GM13976 (cell line): ENCODE results near the gene LRCOL1.

Experiments used
- DNase-seq: peaks from one replicate; pipeline ENCODE4 v3.0.0; 2012; ENCODE audit warnings: low spot score
- in situ Hi-C: fragments of 300-500 bp; cut with MboI; formaldehyde crosslinking; loops from one replicate; pipeline ENCODE4 v1.12.0; 2022; ENCODE audit warnings: low sequenced_read_pairs, mixed read lengths, inconsistent platforms; ENCODE audit not compliant: unreplicated experiment
- TF ChIP-seq, protein P1 (sequence below): IDR thresholded peaks from 2 replicates; pipeline ENCODE4 v1.5.1; 2012; ENCODE audit warnings: borderline replicate concordance, mild to moderate bottlenecking; ENCODE audit not compliant: insufficient read depth; ENCODE audit errors: extremely low read depth, missing control alignments, control extremely low read depth

Gene LRCOL1

DNA sequence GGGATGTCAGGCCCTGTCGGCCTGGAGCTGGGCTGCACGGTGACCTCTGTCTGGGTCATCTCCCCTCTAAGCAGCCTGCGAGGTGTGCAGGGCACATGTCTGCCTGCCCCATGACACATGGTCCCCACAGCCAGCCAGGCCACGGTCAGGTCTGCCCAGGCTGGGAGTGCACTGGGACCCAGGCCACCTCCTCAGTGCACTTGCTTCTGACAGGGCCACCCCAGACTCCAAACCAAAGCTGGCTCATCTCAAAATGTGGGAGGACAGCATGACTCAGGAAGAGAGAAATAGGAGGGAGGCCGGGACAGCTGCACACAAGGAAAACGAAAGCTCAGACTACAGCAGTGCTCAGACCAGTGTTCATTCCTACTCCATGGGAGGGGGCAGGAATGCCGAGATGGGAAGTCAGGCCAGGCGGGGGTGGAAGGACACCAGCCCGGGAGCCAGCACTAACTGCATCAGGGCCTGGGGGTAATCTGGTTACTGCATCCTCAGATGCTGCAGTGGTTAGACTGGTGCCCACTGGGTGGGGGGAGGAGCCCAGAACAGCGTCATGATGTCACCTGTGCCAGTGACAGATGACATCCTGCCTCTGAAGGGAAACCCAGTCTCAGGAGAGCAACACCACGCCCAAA, 12.2 kb upstream of the LRCOL1 start:
- TF ChIP-seq, protein P1, sequence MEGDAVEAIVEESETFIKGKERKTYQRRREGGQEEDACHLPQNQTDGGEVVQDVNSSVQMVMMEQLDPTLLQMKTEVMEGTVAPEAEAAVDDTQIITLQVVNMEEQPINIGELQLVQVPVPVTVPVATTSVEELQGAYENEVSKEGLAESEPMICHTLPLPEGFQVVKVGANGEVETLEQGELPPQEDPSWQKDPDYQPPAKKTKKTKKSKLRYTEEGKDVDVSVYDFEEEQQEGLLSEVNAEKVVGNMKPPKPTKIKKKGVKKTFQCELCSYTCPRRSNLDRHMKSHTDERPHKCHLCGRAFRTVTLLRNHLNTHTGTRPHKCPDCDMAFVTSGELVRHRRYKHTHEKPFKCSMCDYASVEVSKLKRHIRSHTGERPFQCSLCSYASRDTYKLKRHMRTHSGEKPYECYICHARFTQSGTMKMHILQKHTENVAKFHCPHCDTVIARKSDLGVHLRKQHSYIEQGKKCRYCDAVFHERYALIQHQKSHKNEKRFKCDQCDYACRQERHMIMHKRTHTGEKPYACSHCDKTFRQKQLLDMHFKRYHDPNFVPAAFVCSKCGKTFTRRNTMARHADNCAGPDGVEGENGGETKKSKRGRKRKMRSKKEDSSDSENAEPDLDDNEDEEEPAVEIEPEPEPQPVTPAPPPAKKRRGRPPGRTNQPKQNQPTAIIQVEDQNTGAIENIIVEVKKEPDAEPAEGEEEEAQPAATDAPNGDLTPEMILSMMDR: no peak
- in situ Hi-C loops: loop anchor here (25.0 kb wide), 1 partner anchor 210 kb away; no protein-coding TSS in a partner anchor
- DNase-seq: no peak

DNA sequence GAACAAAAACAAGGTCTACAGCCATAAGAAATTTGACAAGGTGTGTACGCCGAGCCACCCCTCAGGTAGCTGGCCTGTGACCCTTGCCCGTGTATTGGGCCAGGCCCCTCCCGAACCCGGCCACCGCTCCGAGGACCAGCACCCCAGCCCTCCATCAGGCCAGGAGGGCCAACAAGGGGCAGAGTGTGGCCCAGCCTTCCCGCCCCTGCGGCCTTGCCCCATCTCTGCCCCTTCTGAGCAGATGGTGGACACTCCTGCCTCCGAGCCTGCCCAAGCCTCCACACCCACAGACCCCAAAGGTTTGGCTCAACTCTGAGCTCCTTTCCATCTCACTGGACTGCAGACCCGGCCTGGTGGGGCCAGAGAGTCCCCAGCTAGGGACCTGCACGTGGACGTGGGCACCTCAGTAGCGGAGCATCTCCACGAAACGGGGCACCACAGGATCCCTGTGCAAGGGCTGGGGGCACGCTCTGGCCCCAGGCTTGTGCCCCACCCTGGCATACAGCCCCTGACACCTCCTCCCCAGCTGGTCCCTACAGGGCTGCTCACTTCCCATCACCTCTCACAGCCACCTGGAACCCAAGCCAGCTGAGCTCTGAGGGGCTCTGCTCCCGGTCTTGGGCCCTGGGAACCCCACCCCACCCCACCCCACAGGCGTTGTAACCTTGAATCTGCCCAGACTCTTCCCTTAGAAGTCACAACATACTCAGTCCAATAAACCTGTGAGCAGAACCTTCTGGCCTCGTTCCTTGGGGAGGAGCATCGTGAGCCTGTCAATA, 11.5 kb upstream of the LRCOL1 start:
- DNase-seq: no peak
- in situ Hi-C loops: loop anchor here (25.0 kb wide), 1 partner anchor 210 kb away; no protein-coding TSS in a partner anchor
- TF ChIP-seq, protein P1: no peak

DNA sequence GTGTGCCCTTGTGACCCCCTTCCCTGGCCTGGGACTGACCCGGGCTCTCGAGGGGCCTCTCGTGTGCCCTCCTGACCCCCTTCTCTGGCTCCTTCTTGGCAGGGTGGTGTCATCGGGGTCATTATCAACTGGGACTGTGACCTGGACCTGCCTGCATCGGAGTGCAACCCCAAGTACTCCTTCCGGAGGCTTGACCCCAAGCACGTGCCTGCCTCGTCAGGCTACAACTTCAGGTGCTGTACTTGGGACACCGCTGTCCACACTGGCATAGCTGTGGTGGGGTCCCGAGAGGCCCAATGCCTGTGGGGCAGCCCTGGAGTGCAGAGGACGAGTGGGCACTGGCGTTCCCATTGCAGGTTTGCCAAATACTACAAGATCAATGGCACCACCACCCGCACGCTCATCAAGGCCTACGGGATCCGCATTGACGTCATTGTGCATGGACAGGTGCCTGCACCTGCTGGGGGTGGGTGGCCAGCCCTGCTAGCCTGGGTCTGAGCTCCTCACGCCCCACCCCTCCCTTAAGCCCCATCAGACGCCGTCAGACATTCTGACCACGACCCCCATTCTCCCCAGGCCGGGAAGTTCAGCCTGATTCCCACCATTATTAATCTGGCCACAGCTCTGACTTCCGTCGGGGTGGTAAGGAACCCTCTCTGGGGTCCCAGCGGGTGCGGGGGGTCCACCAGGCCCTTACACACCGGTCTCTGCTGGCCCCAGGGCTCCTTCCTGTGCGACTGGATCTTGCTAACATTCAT, 10.7 kb upstream of the LRCOL1 start:
- no peak for DNase-seq
- TF ChIP-seq, protein P1: no peak
- in situ Hi-C loops: loop anchor here (25.0 kb wide), 1 partner anchor 209 kb away; no protein-coding TSS in a partner anchor

DNA sequence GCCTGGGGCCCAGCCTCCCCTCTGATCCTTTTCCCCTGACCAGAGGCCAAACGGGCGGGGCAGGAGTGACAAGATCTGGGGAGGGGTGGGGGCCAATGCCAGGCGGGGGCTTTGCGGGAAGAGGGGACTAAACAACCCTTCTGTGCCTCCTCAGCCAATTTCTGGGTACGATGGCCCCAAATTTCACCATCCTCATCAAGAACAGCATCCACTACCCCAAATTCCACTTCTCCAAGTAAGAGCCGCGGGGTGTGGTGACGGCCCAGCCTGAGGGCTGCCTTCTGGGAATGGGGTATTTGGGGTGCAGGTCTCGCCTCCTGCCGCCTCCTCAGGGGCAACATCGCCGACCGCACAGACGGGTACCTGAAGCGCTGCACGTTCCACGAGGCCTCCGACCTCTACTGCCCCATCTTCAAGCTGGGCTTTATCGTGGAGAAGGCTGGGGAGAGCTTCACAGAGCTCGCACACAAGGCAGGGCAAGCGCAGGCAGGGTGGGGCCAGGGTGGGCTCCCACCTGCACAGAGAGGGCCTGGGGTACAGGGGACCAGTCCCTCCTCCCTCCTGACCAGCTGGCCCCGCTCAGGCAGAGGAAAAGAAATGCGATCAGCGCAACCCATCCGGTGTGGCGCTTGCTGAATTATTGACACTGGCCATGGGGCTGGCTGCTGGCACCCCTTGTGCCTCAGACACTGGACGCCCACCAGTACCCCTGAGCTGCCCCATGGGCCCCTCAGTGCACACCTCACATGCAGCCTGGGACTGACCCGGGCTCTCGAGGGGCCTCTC, 9.9 kb upstream of the LRCOL1 start:
- in situ Hi-C loops: loop anchor here (25.0 kb wide), 1 partner anchor 208 kb away; no protein-coding TSS in a partner anchor
- DNase-seq: no peak
- TF ChIP-seq, protein P1: no peak

DNA sequence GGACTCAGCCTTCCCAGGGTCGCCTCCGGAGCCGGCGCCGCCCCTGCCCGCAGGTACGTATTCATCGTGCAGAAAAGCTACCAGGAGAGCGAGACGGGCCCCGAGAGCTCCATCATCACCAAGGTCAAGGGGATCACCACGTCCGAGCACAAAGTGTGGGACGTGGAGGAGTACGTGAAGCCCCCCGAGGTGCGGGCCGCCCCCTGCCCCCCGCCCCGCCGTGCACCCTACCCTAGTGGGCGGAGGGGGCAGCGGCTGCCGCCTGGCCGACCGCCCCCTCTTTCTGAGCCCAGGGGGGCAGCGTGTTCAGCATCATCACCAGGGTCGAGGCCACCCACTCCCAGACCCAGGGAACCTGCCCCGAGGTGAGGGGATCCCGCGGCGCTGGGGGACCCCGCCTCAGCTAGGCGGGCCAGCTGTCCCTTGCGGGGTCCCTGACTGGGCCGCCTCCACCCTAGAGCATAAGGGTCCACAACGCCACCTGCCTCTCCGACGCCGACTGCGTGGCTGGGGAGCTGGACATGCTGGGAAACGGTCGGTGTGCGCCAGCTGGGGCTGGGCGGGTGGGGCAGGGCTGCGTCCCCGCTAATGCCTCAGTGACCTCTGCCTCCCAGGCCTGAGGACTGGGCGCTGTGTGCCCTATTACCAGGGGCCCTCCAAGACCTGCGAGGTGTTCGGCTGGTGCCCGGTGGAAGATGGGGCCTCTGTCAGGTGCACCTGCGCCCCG, 9.2 kb upstream of the LRCOL1 start:
- no peak for DNase-seq
- TF ChIP-seq, protein P1: no peak
- in situ Hi-C loops: loop anchor here (25.0 kb wide), 1 partner anchor 207 kb away; no protein-coding TSS in a partner anchor
